ENCODE results near the gene ZNRF4. TPM values are rescaled to one million over a fixed set of nuclear protein-coding genes. Genes with fewer than 3 reads are reported as not detected.

ZNRF4 gene
- total RNA-seq, 1 donor from 2014 or later, result not detected

DNA sequence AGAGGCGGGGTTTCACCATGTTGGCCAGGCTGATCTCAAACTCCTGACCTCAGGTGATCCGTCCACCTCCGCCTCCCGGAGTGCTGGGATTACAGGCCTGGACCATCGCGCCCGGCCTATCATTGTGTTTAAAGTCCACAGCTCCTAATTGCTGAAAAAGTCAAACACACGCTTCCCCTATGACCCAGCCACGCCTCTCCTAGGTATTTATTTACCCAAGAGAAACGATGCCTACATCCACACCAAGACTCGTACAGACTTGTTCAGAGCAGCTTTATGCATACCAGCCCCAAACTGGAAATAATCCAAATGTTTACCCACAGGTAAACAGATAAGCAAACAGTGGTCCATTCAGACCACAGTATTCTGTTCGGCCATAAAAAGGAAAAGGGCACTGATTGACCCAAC is 15.1 kb downstream of the ZNRF4 start:
- TF ChIP-seq POLR2A (IDR thresholded peaks at IDR 0.05) (no peak), POLR2AphosphoS5 (IDR thresholded peaks at IDR 0.05; ENCODE audit: insufficient read depth in 1 of 2, low read depth in 1 of 2) (no peak)
- TF ChIP-seq, protein P1, sequence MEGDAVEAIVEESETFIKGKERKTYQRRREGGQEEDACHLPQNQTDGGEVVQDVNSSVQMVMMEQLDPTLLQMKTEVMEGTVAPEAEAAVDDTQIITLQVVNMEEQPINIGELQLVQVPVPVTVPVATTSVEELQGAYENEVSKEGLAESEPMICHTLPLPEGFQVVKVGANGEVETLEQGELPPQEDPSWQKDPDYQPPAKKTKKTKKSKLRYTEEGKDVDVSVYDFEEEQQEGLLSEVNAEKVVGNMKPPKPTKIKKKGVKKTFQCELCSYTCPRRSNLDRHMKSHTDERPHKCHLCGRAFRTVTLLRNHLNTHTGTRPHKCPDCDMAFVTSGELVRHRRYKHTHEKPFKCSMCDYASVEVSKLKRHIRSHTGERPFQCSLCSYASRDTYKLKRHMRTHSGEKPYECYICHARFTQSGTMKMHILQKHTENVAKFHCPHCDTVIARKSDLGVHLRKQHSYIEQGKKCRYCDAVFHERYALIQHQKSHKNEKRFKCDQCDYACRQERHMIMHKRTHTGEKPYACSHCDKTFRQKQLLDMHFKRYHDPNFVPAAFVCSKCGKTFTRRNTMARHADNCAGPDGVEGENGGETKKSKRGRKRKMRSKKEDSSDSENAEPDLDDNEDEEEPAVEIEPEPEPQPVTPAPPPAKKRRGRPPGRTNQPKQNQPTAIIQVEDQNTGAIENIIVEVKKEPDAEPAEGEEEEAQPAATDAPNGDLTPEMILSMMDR (IDR thresholded peaks at IDR 0.05), result no peak
- no peaks in the 10 kb centered on the region for H3K27me3 ChIP-seq
- DNase-seq (ENCODE audit: extremely low spot score in 2 of 2), result no peak
- no peaks in the 10 kb centered on the region for H3K9me3 ChIP-seq
- H3K27ac ChIP-seq, result no peak overlapping the region
- no peaks in the 10 kb centered on the region for H3K36me3 ChIP-seq
- intact Hi-C loops (cut with DNase I), result no loop called here
- H3K4me3 ChIP-seq, result no peak overlapping the region
- H3K4me1 ChIP-seq, result peaks cover 10% of the 10 kb centered on the region

DNA sequence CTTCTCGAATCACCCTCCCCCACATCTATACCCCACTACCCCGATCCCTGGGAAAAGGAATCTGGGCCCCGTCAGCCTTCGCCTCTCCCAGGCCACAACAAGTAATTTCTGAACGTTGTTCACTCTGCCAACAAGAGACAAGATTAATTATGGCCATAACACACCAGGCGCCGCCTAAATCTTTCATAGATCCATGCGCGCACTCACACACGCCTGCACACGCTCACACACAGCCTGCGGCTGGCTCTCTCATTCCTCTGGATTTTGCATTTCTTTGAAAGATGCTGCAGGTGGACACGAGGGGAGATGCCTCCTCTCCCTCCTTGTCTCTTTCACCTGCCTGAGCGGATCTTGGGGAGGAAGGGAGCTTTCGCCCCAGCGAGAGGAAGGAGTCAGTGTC is 17.1 kb downstream of the ZNRF4 start:
- peaks cover 3% of the 10 kb centered on the region for H3K4me1 ChIP-seq
- H3K4me3 ChIP-seq, result no peak overlapping the region
- DNase-seq (ENCODE audit: extremely low spot score in 2 of 2), result no peak
- no peaks in the 10 kb centered on the region for H3K9me3 ChIP-seq
- no peaks in the 10 kb centered on the region for H3K27me3 ChIP-seq
- TF ChIP-seq, protein P1 (IDR thresholded peaks at IDR 0.05), result no peak
- peak in 1 of 2 donors; percentile 16 for TF ChIP-seq POLR2AphosphoS5 (IDR thresholded peaks at IDR 0.05; ENCODE audit: insufficient read depth in 1 of 2, low read depth in 1 of 2)
- no peaks in the 10 kb centered on the region for H3K36me3 ChIP-seq
- intact Hi-C loops (cut with DNase I), result no loop called here
- H3K27ac ChIP-seq, result no peak overlapping the region

DNA sequence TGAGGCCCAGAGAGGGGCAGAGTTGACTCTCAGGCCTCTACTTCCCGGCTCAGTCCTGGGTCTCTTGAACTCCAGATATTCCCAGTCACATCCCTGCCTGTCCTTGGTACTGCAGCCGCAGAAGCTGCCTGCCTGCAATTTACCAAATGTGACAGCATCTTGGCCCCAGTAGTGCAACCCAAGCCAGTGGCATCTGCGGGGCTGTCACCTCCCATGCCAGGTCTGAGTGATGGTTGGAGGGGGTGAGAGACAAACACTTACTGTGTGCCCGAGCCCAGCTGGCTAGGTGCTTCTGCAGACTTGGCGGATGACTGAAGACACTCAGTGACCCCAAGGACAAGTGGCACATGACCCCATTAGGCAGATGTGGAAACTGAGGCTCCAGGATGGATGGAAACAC is 18.4 kb downstream of the ZNRF4 start:
- H3K36me3 ChIP-seq, result no peaks in the 10 kb centered on the region
- no peaks in the 10 kb centered on the region for H3K27me3 ChIP-seq
- no peaks in the 10 kb centered on the region for H3K4me1 ChIP-seq
- H3K4me3 ChIP-seq, result no peak overlapping the region
- H3K9me3 ChIP-seq, result no peaks in the 10 kb centered on the region
- intact Hi-C loops (cut with DNase I), result no loop called here
- TF ChIP-seq, protein P1 (IDR thresholded peaks at IDR 0.05), result no peak
- no peak for TF ChIP-seq POLR2AphosphoS5 (IDR thresholded peaks at IDR 0.05; ENCODE audit: insufficient read depth in 1 of 2, low read depth in 1 of 2)
- no peak for TF ChIP-seq POLR2A (IDR thresholded peaks at IDR 0.05)
- no peak overlapping the region for H3K27ac ChIP-seq
- DNase-seq (ENCODE audit: extremely low spot score in 2 of 2), result no peak

DNA sequence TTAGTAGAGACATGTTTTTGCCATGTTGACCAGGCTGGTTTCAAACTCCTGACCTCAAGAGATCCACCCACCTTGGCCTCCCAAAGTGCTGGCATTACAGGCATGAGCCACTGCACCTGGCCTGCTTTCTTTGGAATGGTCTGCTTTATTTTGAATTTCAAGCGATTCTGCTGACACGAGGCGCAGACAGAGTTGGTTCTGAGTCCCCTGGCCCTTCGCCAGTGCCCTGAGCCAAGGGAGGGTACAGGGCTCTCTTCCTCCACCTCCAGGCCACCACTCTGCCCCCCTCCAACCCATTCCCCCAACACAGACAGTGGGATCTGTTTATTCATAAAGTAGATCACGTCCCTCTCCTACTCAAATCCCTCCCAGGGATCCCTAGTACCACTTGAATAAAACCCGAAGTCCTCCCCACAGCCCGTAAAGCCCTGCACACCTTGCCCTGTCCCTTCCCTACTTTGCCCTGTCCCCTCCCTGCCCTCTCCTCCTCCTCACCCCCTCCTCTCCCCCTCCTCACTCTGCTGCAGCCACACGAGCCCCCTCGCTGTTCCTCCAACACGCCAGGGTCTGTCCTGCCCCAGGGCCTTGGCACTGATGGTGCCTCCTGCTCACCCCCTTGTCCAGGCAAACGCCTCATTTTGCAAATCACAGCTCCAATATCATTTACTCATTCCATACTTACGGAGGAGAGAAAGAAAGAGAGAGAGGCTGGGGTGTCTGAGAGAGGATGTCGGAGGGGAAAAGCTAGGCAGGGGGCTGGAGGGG is 22.4 kb downstream of the ZNRF4 start:
- H3K27me3 ChIP-seq, result no peaks in the 10 kb centered on the region

More for the DNA sequence above, 22.4 kb downstream of the ZNRF4 start:
- Histone ChIP-seq H3K36me3 (no peaks in the 10 kb centered on the region), H3K4me3 (no peak overlapping the region), H3K27ac (no peak overlapping the region), H3K4me1 (no peaks in the 10 kb centered on the region), H3K9me3 (peaks cover 14% of the 10 kb centered on the region)
- no peak for DNase-seq (ENCODE audit: extremely low spot score in 2 of 2)
- intact Hi-C loops (cut with DNase I), result no loop called here
- TF ChIP-seq POLR2AphosphoS5 (IDR thresholded peaks at IDR 0.05; ENCODE audit: insufficient read depth in 1 of 2, low read depth in 1 of 2) (no peak), POLR2A (IDR thresholded peaks at IDR 0.05) (no peak)
- TF ChIP-seq, protein P1 (IDR thresholded peaks at IDR 0.05), result no peak
